ENCODE measurements around the gene UCK1. TPM values are rescaled to one million over a fixed set of nuclear protein-coding genes. Genes with fewer than 3 reads are reported as not detected.
A peak's percentile ranks its signal among the peaks of the same experiment; 100 is the strongest.

The UCK1 gene
- total and polyA plus RNA-seq, 7 donors, result 16.8 to 75.6 (median 37.8) TPM

DNA sequence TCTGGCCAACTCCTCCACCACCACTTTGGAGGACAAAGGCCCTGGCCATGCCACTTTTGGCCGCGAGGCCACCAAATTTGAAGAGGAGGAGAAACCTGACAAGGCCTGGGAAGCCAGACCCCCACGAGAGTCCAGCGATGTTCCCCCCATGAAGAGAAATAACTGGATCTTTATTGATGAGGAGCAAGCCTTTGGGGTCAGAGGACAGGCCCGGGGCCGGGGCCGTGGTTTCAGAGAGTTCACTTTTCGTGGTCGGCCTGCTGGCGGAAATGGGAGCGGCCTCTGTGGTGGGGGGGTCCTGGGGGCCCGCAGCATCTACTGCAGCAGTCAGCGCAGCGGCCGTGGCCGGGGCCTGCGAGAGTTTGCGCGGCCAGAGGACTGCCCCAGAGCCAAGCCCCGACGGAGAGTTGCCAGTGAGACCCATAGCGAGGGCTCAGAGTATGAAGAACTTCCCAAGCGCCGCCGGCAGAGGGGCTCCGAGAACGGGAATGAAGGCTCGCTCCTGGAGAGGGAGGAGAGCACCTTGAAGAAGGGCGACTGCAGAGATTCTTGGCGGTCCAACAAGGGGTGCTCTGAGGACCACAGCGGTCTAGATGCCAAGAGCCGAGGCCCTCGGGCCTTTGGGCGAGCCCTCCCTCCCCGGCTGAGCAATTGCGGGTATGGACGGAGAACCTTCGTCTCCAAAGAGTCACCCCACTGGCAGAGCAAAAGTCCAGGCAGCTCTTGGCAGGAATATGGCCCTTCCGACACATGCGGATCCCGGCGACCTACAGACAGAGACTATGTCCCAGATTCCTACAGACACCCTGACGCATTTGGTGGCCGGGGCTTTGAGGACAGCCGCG is 55.7 kb downstream of the UCK1 start:
- Histone ChIP-seq H3K4me3 (no peak overlapping the region), H3K9me3 (no peaks in the 10 kb centered on the region), H3K36me3 (ENCODE audit: insufficient read depth in 1 of 2, low read depth in 1 of 2) (peaks cover 6 to 100% of the 10 kb centered on the region in 2 donors), H3K27ac (peak overlapping the region; percentile 77), H3K27me3 (ENCODE audit: insufficient read depth in 3 of 3, low read length in 2 of 3) (no peaks in the 10 kb centered on the region), H3K4me1 (peaks cover 15% of the 10 kb centered on the region)
- intact Hi-C loops (cut with DNase I), result loop anchor here (5.0 kb wide), 3 partner anchors 83 to 123 kb away; partner anchors contain the start of gene PRRC2B (in 1 of the 2)
- DNase-seq (peak in 1 of 2 donors; percentile 51), ATAC-seq (peak; percentile 14 to 45 (median 28))
- TF ChIP-seq, protein P1, sequence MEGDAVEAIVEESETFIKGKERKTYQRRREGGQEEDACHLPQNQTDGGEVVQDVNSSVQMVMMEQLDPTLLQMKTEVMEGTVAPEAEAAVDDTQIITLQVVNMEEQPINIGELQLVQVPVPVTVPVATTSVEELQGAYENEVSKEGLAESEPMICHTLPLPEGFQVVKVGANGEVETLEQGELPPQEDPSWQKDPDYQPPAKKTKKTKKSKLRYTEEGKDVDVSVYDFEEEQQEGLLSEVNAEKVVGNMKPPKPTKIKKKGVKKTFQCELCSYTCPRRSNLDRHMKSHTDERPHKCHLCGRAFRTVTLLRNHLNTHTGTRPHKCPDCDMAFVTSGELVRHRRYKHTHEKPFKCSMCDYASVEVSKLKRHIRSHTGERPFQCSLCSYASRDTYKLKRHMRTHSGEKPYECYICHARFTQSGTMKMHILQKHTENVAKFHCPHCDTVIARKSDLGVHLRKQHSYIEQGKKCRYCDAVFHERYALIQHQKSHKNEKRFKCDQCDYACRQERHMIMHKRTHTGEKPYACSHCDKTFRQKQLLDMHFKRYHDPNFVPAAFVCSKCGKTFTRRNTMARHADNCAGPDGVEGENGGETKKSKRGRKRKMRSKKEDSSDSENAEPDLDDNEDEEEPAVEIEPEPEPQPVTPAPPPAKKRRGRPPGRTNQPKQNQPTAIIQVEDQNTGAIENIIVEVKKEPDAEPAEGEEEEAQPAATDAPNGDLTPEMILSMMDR (IDR thresholded peaks at IDR 0.05), result no peak
- WGBS, 3 donors, result 85 to 91% (median 91%) methylated on average over 46 of the region's 46 CpGs

DNA sequence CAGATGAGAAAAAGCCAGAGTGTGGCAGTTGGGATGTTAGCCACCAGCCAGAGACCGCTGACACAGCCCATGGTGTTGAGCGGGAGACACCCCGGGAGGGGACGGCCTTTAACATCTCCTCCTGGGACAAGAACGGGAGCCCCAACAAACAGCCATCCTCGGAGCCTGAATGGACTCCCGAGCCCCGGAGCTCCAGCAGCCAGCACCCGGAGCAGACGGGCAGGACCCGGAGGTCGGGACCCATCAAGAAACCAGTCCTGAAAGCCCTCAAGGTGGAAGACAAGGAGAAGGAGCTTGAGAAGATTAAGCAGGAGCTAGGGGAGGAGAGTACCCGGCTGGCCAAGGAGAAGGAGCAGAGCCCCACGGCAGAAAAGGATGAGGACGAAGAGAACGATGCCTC is 56.4 kb downstream of the UCK1 start:
- intact Hi-C loops (cut with DNase I), result loop anchor here (5.0 kb wide), 4 partner anchors 42 to 122 kb away; partner anchors contain the start of gene PRRC2B (in 1 of the 2)
- ATAC-seq (no peak), DNase-seq (peak in 1 of 2 donors; percentile 29)
- H3K27ac ChIP-seq, result no peak overlapping the region
- no peaks in the 10 kb centered on the region for H3K9me3 ChIP-seq
- H3K4me3 ChIP-seq, result no peak overlapping the region
- TF ChIP-seq, protein P1 (IDR thresholded peaks at IDR 0.05), result no peak
- WGBS, 3 donors, result 88 to 90% (median 89%) methylated on average over 16 of the region's 16 CpGs
- peaks cover 6 to 100% of the 10 kb centered on the region in 2 donors for H3K36me3 ChIP-seq (ENCODE audit: insufficient read depth in 1 of 2, low read depth in 1 of 2)
- H3K4me1 ChIP-seq, result peaks cover 15% of the 10 kb centered on the region
- no peaks in the 10 kb centered on the region for H3K27me3 ChIP-seq (ENCODE audit: insufficient read depth in 3 of 3, low read length in 2 of 3)

DNA sequence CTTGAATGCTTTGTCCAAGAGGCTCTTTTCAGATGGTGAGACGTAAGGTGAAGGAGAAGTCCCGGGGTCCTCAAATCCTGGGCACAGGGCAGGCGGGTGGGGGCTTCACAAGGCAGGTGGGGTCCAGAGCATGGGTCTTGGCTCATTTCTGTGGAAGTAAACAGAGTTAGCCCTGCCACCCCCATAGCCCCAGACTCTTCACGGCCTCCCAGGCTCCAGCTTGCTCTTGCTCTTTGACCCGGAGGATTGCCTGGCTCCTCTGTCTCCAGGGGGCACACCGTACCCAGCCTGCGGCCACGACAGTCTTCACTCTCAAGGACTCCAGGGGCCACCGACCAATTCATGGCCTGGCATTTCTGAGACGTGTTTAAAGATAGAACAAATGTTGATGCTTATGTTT is 57.2 kb downstream of the UCK1 start:
- H3K4me3 ChIP-seq, result no peak overlapping the region
- WGBS, 3 donors, result 79 to 85% (median 80%) methylated on average over 10 of the region's 10 CpGs
- DNase-seq (peak in 1 of 2 donors; percentile 35), ATAC-seq (no peak)
- intact Hi-C loops (cut with DNase I), result loop anchor here in 1 of 2 donors (5.0 kb wide), 1 partner anchor 42 kb away; no protein-coding TSS in a partner anchor
- no peak overlapping the region for H3K27ac ChIP-seq
- TF ChIP-seq, protein P1 (IDR thresholded peaks at IDR 0.05), result no peak
- H3K9me3 ChIP-seq, result no peaks in the 10 kb centered on the region
- H3K4me1 ChIP-seq, result peaks cover 15% of the 10 kb centered on the region
- peaks cover 3 to 100% of the 10 kb centered on the region in 2 donors for H3K36me3 ChIP-seq (ENCODE audit: insufficient read depth in 1 of 2, low read depth in 1 of 2)
- H3K27me3 ChIP-seq (ENCODE audit: insufficient read depth in 3 of 3, low read length in 2 of 3), result no peaks in the 10 kb centered on the region

Other genes with a start within 250 kb of the UCK1 start
- 100 to 1,000 TPM in 2 of 4 donors, 10 to 100 TPM in 2; 31.0 to 131 (median 94.5) TPM for gene PLPP7, start 241.5 kb downstream of the UCK1 start, total RNA-seq
- gene PLPP7, start 241.5 kb downstream of the UCK1 start, polyA plus RNA-seq, result 100 to 1,000 TPM in 1 of 3 donors, 10 to 100 TPM in 2; 19.4 to 156 (median 90.5) TPM
- gene PRRC2B, start 137.2 kb downstream of the UCK1 start, total RNA-seq, result 100 to 1,000 TPM in 1 of 4 donors, 10 to 100 TPM in 3; 63.6 to 114 (median 78.7) TPM
- gene PRRC2B, start 137.2 kb downstream of the UCK1 start, polyA plus RNA-seq, result 10 to 100 TPM; 22.7 to 42.1 (median 27.5) TPM
- 10 to 100 TPM; 10.9 to 30.8 (median 14.2) TPM for gene POMT1, start 28.3 kb downstream of the UCK1 start, total RNA-seq
- 10 to 100 TPM; 11.2 to 23.0 (median 20.8) TPM for gene POMT1, start 28.3 kb downstream of the UCK1 start, polyA plus RNA-seq
- gene PRRT1B, start 14.3 kb upstream of the UCK1 start, total RNA-seq, result not detected
- gene PRRT1B, start 14.3 kb upstream of the UCK1 start, polyA plus RNA-seq, result not detected
- 100 to 1,000 TPM; 234 to 319 (median 272) TPM for gene RAPGEF1, start 208.8 kb upstream of the UCK1 start, total RNA-seq
- gene RAPGEF1, start 208.8 kb upstream of the UCK1 start, polyA plus RNA-seq, result 100 to 1,000 TPM in 1 of 3 donors, 10 to 100 TPM in 2; 72.3 to 268 (median 93.1) TPM

All from psoas muscle (tissue), 8 donors.